HepG2 (cell line): ENCODE data around the gene GRK5. TPM values are rescaled to one million over a fixed set of nuclear protein-coding genes. Genes with fewer than 3 reads are reported as not detected.

Experiments used
- CBX1 ChIP-seq: IDR thresholded peaks from one replicate; pipeline ENCODE4 v1.6.1; 2016; ENCODE audit warnings: antibody characterized with exemption, low read depth
- CBX5 ChIP-seq: sonication (generic); formaldehyde crosslinking; IDR thresholded peaks from 2 replicates; pipeline ENCODE4 v1.4.0; 2020; ENCODE audit warnings: missing genetic modification reagents, borderline replicate concordance
- CENPX ChIP-seq: sonication (generic); formaldehyde crosslinking; IDR thresholded peaks from 2 replicates; pipeline ENCODE4 v1.9.0; 2021; ENCODE audit warnings: mild to moderate bottlenecking, missing genetic modification reagents, moderate library complexity
- EHMT2 ChIP-seq: fragments of 200-600 bp; sonication (generic); IDR thresholded peaks from 2 replicates; pipeline ENCODE4 v1.7.0; 2017; ENCODE audit warnings: antibody characterized with exemption, low read depth, low read length, borderline replicate concordance
- FOXK1 ChIP-seq: sonication (generic); formaldehyde crosslinking; IDR thresholded peaks from 2 replicates; pipeline ENCODE4 v1.4.0; 2020; ENCODE audit warnings: low read depth, missing genetic modification reagents, borderline replicate concordance
- GABPA ChIP-seq, 2 experiments: IDR thresholded peaks; 2 replicates each; pipeline ENCODE4 v1.6.1; 2011 to 2016; ENCODE audit warnings: low read depth in 2 of 2, low read length in 1 of 2, missing biosample characterization in 1 of 2, missing genetic modification characterization in 1 of 2
- HBP1 ChIP-seq: IDR thresholded peaks from 2 replicates; pipeline ENCODE4 v1.6.1; 2016; ENCODE audit warnings: low read depth, control low read depth
- NCOA5 ChIP-seq: sonication (generic); formaldehyde crosslinking; IDR thresholded peaks from 2 replicates; pipeline ENCODE4 v1.4.0; 2020; ENCODE audit warnings: missing genetic modification reagents
- RBM39 ChIP-seq: fragments of 200-400 bp; formaldehyde crosslinking; IDR thresholded peaks from one replicate; pipeline ENCODE4 v1.6.1; 2018; ENCODE audit warnings: antibody characterized with exemption, mild to moderate bottlenecking, low read depth, low read length; ENCODE audit not compliant: poor library complexity, severe bottlenecking
- SRF ChIP-seq: IDR thresholded peaks from 2 replicates; pipeline ENCODE4 v1.6.1; 2011; ENCODE audit warnings: mild to moderate bottlenecking, low read depth, low read length, moderate library complexity
- TCF12 ChIP-seq, 2 experiments: fragments of 450-650 bp in 1 of 2; sonication (generic) in 1 of 2; formaldehyde crosslinking in 1 of 2; IDR thresholded peaks; 2 replicates each; pipeline versions ENCODE4 v1.6.1 to v1.8.0; 2017 to 2022; ENCODE audit warnings: antibody characterized with exemption in 1 of 2, mild to moderate bottlenecking in 1 of 2, missing genetic modification reagents in 1 of 2, moderate library complexity in 1 of 2
- USF2 ChIP-seq, 2 experiments: sonication (generic) in 1 of 2; formaldehyde crosslinking in 1 of 2; IDR thresholded peaks; 2 replicates each; pipeline versions ENCODE4 v1.5.1 to v1.6.1; 2011 to 2020; ENCODE audit warnings: borderline replicate concordance in 1 of 2, low read depth in 1 of 2, low read length in 1 of 2, mild to moderate bottlenecking in 1 of 2, missing genetic modification reagents in 1 of 2, moderate library complexity in 1 of 2
- YEATS2 ChIP-seq: sonication (generic); formaldehyde crosslinking; IDR thresholded peaks from 2 replicates; pipeline ENCODE4 v1.4.0; 2020; ENCODE audit warnings: missing genetic modification reagents, borderline replicate concordance
- ZBTB37 ChIP-seq: sonication (generic); formaldehyde crosslinking; IDR thresholded peaks from 2 replicates; pipeline ENCODE4 v1.4.0; 2020; ENCODE audit warnings: mild to moderate bottlenecking, missing genetic modification reagents
- ZNF20 ChIP-seq: sonication (generic); formaldehyde crosslinking; IDR thresholded peaks from 2 replicates; pipeline ENCODE4 v1.4.0; 2020; ENCODE audit warnings: mild to moderate bottlenecking, moderate library complexity, missing genetic modification reagents
- ZNF263 ChIP-seq: sonication (generic); formaldehyde crosslinking; IDR thresholded peaks from 2 replicates; pipeline ENCODE4 v1.4.0; 2020; ENCODE audit warnings: missing genetic modification reagents
- ZNF44 ChIP-seq: sonication (generic); formaldehyde crosslinking; IDR thresholded peaks from 2 replicates; pipeline ENCODE4 v1.5.1; 2020; ENCODE audit warnings: mild to moderate bottlenecking, missing genetic modification reagents
- ZNF513 ChIP-seq: sonication (generic); formaldehyde crosslinking; conservative IDR thresholded peaks from 2 replicates; pipeline ENCODE4 v1.5.0; 2020; ENCODE audit warnings: missing genetic modification reagents
- ZNF572 ChIP-seq: sonication (generic); formaldehyde crosslinking; IDR thresholded peaks from 2 replicates; pipeline ENCODE4 v1.5.1; 2020; ENCODE audit warnings: mild to moderate bottlenecking, missing genetic modification reagents
- ZNF644 ChIP-seq: IDR thresholded peaks from 2 replicates; pipeline ENCODE4 v1.6.1; 2016; ENCODE audit warnings: low read depth
- ZNF75D ChIP-seq: sonication (generic); formaldehyde crosslinking; IDR thresholded peaks from 2 replicates; pipeline ENCODE4 v1.8.1; 2023; ENCODE audit warnings: missing genetic modification reagents, mild to moderate bottlenecking, borderline replicate concordance
- ZNF766 ChIP-seq: sonication (generic); formaldehyde crosslinking; IDR thresholded peaks from 2 replicates; pipeline ENCODE4 v1.5.0; 2020; ENCODE audit warnings: missing genetic modification reagents, borderline replicate concordance
- polyA plus RNA-seq, 8 experiments: library from polyadenylated mRNA; depleted of rRNA in 3 of 8; stranded (reverse) in 7 of 8; unstranded in 1 of 8; fragments of >200 nt; fragmentation: Illumina TruSeq in 4 of 8; extraction: Trizol in 4 of 8; gene quantifications; 2 replicates each; pipeline versions ENCODE4 v1.2.1 to v1.2.3, GENCODE V29; 2011 to 2016; ENCODE audit warnings: low read depth in 4 of 8, missing spikeins in 1 of 8, mixed read lengths in 1 of 8; ENCODE audit not compliant: insufficient read depth in 1 of 8
- total RNA-seq, 5 experiments: library from RNA; depleted of rRNA; stranded (reverse); fragments of >200 nt; fragmentation: Illumina TruSeq; extraction: Trizol; gene quantifications; 2 replicates each; pipeline ENCODE4 v1.2.3, GENCODE V29; 2016; ENCODE audit warnings: low read depth in 1 of 5

GRK5 gene
- total and polyA plus RNA-seq, 2 of the 13 experiments (the other 11 are each of a cell fraction or from before 2014, with no cell fraction given), result 10.4 to 12.6 TPM

GRCh38 chr10:119177708-119178371 is 29.5 kb upstream of the GRK5 start (continued):
- no peak for TF ChIP-seq USF2 (IDR thresholded peaks at IDR 0.05; ENCODE audit: low read depth, low read length)
- TF ChIP-seq USF2 (CRISPR knock-in tag; IDR thresholded peaks at IDR 0.05; ENCODE audit: borderline replicate concordance), result no peak
- no peak for TF ChIP-seq ZNF572 (CRISPR knock-in tag)
- no peak for TF ChIP-seq ZNF513 (CRISPR knock-in tag)
- TF ChIP-seq NCOA5 (CRISPR knock-in tag), result no peak
- no peak for TF ChIP-seq ZNF44
- TF ChIP-seq SRF, result no peak
- no peak for TF ChIP-seq RBM39
- TF ChIP-seq CBX5 (CRISPR knock-in tag), result no peak
- TF ChIP-seq ZNF644 (CRISPR knock-in tag), result no peak
- TF ChIP-seq ZNF75D (CRISPR knock-in tag), result no peak
- TF ChIP-seq CENPX (CRISPR knock-in tag), result no peak
- TF ChIP-seq YEATS2 (CRISPR knock-in tag), result no peak
- TF ChIP-seq TCF12 (IDR thresholded peaks at IDR 0.05), result no peak
- no peak for TF ChIP-seq TCF12 (CRISPR knock-in tag; IDR thresholded peaks at IDR 0.05)
- TF ChIP-seq ZBTB37 (CRISPR knock-in tag), result peak; percentile 39; the same call in 1 of the 2 replicates
- peak; percentile 59; the same call in 1 of the 2 replicates for TF ChIP-seq FOXK1 (CRISPR knock-in tag)
- TF ChIP-seq GABPA (IDR thresholded peaks at IDR 0.05; ENCODE audit: low read depth, low read length), result no peak
- TF ChIP-seq GABPA (CRISPR knock-in tag; IDR thresholded peaks at IDR 0.05; ENCODE audit: low read depth), result no peak
- TF ChIP-seq ZNF766 (CRISPR knock-in tag), result no peak
- TF ChIP-seq ZNF20 (CRISPR knock-in tag), result no peak
- TF ChIP-seq ZNF263, result peak; percentile 48; the same call in 1 of the 2 replicates
- no peak for TF ChIP-seq EHMT2
- no peak for TF ChIP-seq HBP1
- TF ChIP-seq CBX1, result no peak
